IMR-90 (cell line): ENCODE results near the gene VPS54. TPM values are rescaled to one million over a fixed set of nuclear protein-coding genes. Genes with fewer than 3 reads are reported as not detected.

ENCODE experiments used
- ATAC-seq: fragments of 200-7000 bp; cut with Tn5 transposase; 2 replicates; pipeline ENCODE4 v1.9.1; 2020; ENCODE audit warnings: low read depth, mild to moderate bottlenecking, moderate library complexity
- BruUV-seq: library from RNA; stranded (reverse); fragments of 400-500 nt; replicated peaks from 2 replicates; lab custom pipeline; 2021; lab: Mats Ljungman, UMichigan
- CTCF ChIA-PET: fragments of 300-600 bp; formaldehyde crosslinking; extraction: SDS; loops from one replicate; lab custom pipeline; 2021; ENCODE audit warnings: antibody characterized with exemption; lab: Yijun Ruan, JAX
- POLR2A ChIA-PET: fragments of 300-600 bp; sonication (Branson Sonifier 250); formaldehyde crosslinking; loops from one replicate; lab custom pipeline; 2022; ENCODE audit warnings: antibody characterized with exemption; ENCODE audit not compliant: unreplicated experiment; lab: Charles Lee
- DNase-seq: peaks from one replicate; pipeline ENCODE4 v3.0.0; 2013
- H2AFZ ChIP-seq: replicated peaks from 2 replicates; pipeline ENCODE3; 2013; ENCODE audit warnings: low read length, mild to moderate bottlenecking; ENCODE audit not compliant: poor library complexity
- H2AK5ac ChIP-seq: 2 replicates; pipeline ENCODE4 v1.6.1; 2013; ENCODE audit warnings: low read depth, low read length, inconsistent platforms
- H2AK9ac ChIP-seq: replicated peaks from 2 replicates; pipeline ENCODE3; 2013; ENCODE audit warnings: mild to moderate bottlenecking, low read depth, low read length, moderate library complexity; ENCODE audit not compliant: poor library complexity
- H2BK120ac ChIP-seq: 2 replicates; pipeline ENCODE4 v1.6.1; 2013; ENCODE audit warnings: low read depth, low read length, inconsistent platforms
- H2BK15ac ChIP-seq: 3 replicates; pipeline ENCODE4 v1.6.1; 2013; ENCODE audit warnings: low read depth, low read length, inconsistent platforms
- H2BK20ac ChIP-seq: 2 replicates; pipeline ENCODE4 v1.6.1; 2013; ENCODE audit warnings: low read depth, mild to moderate bottlenecking, inconsistent platforms, low read length, moderate library complexity
- H2BK5ac ChIP-seq: 2 replicates; pipeline ENCODE4 v1.6.1; 2013; ENCODE audit warnings: mild to moderate bottlenecking, low read depth, low read length, inconsistent platforms; ENCODE audit not compliant: poor library complexity, severe bottlenecking
- H3K14ac ChIP-seq: replicated peaks from 2 replicates; pipeline ENCODE4 v1.6.1; 2013; ENCODE audit warnings: low read depth, low read length, inconsistent platforms
- H3K18ac ChIP-seq: 2 replicates; pipeline ENCODE4 v1.6.1; 2013; ENCODE audit warnings: low read depth, low read length, control low read depth
- H3K23ac ChIP-seq: 2 replicates; pipeline ENCODE4 v1.6.1; 2013; ENCODE audit warnings: low read depth, low read length, inconsistent platforms
- H3K27ac ChIP-seq: 2 replicates; pipeline ENCODE4 v1.5.1; 2013; ENCODE audit warnings: mild to moderate bottlenecking, control low read depth, low read length; ENCODE audit not compliant: insufficient read depth
- H3K27me3 ChIP-seq: 2 replicates; pipeline ENCODE4 v1.6.1; 2013; ENCODE audit warnings: low read length; ENCODE audit not compliant: control insufficient read depth, insufficient read depth
- H3K36me3 ChIP-seq: 2 replicates; pipeline ENCODE4 v1.6.1; 2013; ENCODE audit warnings: low read length, mixed read lengths; ENCODE audit not compliant: control insufficient read depth, insufficient read depth
- H3K4ac ChIP-seq: 2 replicates; pipeline ENCODE4 v1.6.1; 2013; ENCODE audit warnings: low read depth, low read length, inconsistent platforms
- H3K4me1 ChIP-seq: 2 replicates; pipeline ENCODE4 v1.6.1; 2013; ENCODE audit warnings: low read length, mixed read lengths; ENCODE audit not compliant: control insufficient read depth, insufficient read depth
- H3K4me2 ChIP-seq: 2 replicates; pipeline ENCODE4 v1.6.1; 2013; ENCODE audit warnings: low read depth, mild to moderate bottlenecking, control low read depth, low read length, moderate library complexity
- H3K4me3 ChIP-seq: 2 replicates; pipeline ENCODE4 v1.5.1; 2013; ENCODE audit warnings: low read depth, mild to moderate bottlenecking, control low read depth, low read length, moderate library complexity; ENCODE audit not compliant: insufficient read depth
- H3K56ac ChIP-seq: 2 replicates; pipeline ENCODE4 v1.6.1; 2013; ENCODE audit warnings: low read length, inconsistent platforms; ENCODE audit not compliant: insufficient read depth; ENCODE audit errors: extremely low read depth
- H3K79me1 ChIP-seq, 2 experiments: 2 replicates each; pipeline ENCODE4 v1.6.1; 2013; ENCODE audit warnings: low read length in 2 of 2, inconsistent platforms in 1 of 2, low read depth in 1 of 2
- H3K9ac ChIP-seq: 2 replicates; pipeline ENCODE4 v1.6.1; 2013; ENCODE audit warnings: low read depth, low read length, control low read depth
- H3K9me1 ChIP-seq: 2 replicates; pipeline ENCODE4 v1.6.1; 2013; ENCODE audit warnings: low read length, inconsistent platforms; ENCODE audit not compliant: insufficient read depth
- H3K9me3 ChIP-seq: 2 replicates; pipeline ENCODE4 v1.6.1; 2013; ENCODE audit warnings: low read length; ENCODE audit not compliant: control insufficient read depth, insufficient read depth
- H4K20me1 ChIP-seq: 2 replicates; pipeline ENCODE4 v1.6.1; 2013; ENCODE audit warnings: low read length, inconsistent platforms; ENCODE audit not compliant: insufficient read depth
- H4K5ac ChIP-seq: 2 replicates; pipeline ENCODE4 v1.6.1; 2013; ENCODE audit warnings: mild to moderate bottlenecking, low read depth, low read length, control low read depth
- H4K8ac ChIP-seq, 2 experiments: 2 replicates each; pipeline ENCODE4 v1.6.1; 2013; ENCODE audit warnings: low read depth in 2 of 2, low read length in 2 of 2, control low read depth in 1 of 2, inconsistent platforms in 1 of 2
- H4K91ac ChIP-seq: 2 replicates; pipeline ENCODE4 v1.6.1; 2013; ENCODE audit warnings: low read depth, low read length, inconsistent platforms; ENCODE audit not compliant: insufficient read depth
- MAFK ChIP-seq: IDR thresholded peaks from 2 replicates; pipeline ENCODE4 v1.6.1; 2012; ENCODE audit warnings: low read depth, low read length, improper control_type of control experiment
- NFE2L2 ChIP-seq: fragments of 150-350 bp; IDR thresholded peaks from 2 replicates; pipeline ENCODE4 v1.6.1; 2016; ENCODE audit warnings: low read depth, mild to moderate bottlenecking, low read length
- SMC3 ChIP-seq: fragments of 150-350 bp; IDR thresholded peaks from 2 replicates; pipeline ENCODE4 v1.6.1; 2016; ENCODE audit warnings: low read depth, mild to moderate bottlenecking, antibody characterized with exemption, low read length, moderate library complexity
- WGBS, 2 experiments: methylation state at CpG; one replicate each; pipeline versions ENCODE4 v1.1.5 to v1.1.7; 2013; ENCODE audit warnings: missing lambda C conversion rate in 2 of 2; ENCODE audit not compliant: insufficient read length in 1 of 2; ENCODE audit errors: extremely low coverage in 2 of 2; 5-methylcytosine and 5-hydroxymethylcytosine counted together
- dilution Hi-C: fragments of 300-500 bp; cut with HindIII; formaldehyde crosslinking; loops from one replicate; pipeline ENCODE4 v1.14.3; 2018; ENCODE audit warnings: low sequenced_read_pairs; ENCODE audit not compliant: unreplicated experiment
- in situ Hi-C: fragments of 300-500 bp; cut with MboI; formaldehyde crosslinking; loops from 3 replicates; pipeline ENCODE4 v1.14.3; 2019; ENCODE audit warnings: low sequenced_read_pairs, inconsistent platforms, mixed read lengths
- intact Hi-C: fragments of 100-400 bp; cut with micrococcal nuclease; formaldehyde crosslinking; loops from 2 replicates; pipeline ENCODE4 v1.10.0; 2022
- polyA plus RNA-seq, 3 experiments: library from polyadenylated mRNA; depleted of rRNA; stranded (reverse); fragments of >200 nt; gene quantifications; 2 replicates each; pipeline ENCODE4 v1.2.3, GENCODE V29; 2012; ENCODE audit warnings: low replicate concordance in 1 of 3
- total RNA-seq: library from RNA; depleted of rRNA; stranded (reverse); fragments of >200 nt; gene quantifications from 2 replicates; pipeline ENCODE4 v1.2.3, GENCODE V29; 2012

The VPS54 gene
- total and polyA plus RNA-seq, 2 of the 4 experiments (the other 2 are of a cell fraction): 7.1 to 18.1 TPM

DNA sequence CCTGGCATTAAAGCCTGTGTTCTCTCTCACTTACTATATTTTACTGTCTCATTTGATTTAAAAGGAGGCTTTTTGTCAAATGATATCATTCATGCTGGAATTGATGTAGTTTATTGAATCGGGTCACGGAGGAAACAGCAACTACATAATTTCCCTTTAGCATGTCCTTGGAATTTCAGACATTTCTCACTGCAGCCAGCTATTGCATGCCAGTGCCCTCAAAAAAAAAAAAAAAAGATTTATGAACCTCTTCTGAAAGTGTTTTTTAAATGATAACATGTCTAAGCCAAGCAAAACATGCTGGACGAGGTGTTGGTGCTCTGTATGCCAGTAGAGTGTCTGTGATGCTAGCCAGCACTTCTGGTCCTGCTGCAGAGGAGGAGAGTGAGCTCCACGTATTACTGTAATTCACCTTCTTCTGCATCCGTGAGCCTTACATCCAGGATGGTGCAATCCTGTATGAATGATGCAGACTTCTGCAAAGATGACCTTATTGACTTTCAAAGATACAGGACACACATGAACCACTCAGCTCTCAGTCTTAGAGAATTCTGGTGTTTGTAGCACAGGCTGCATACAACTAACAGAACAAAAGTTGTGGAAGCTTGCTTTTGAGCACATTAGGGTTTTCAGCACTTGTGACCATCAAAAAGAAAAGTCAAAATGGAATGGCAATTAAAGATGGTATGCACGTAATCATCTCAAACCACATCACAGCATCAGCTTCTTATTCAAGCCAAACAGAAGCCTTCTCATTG lies 146.5 kb downstream of the VPS54 start:
- Histone ChIP-seq H3K4ac (no peak overlapping the region), H4K8ac (no peak overlapping the region; a peak in 1 of 4 replicates), H3K4me1 (peaks cover 5% of the 10 kb centered on the region), H2AFZ (no peak overlapping the region), H2BK20ac (no peak overlapping the region), H3K23ac (no peak overlapping the region), H3K4me3 (no peak overlapping the region), H3K18ac (no peak overlapping the region), H2BK120ac (no peak overlapping the region), H3K9ac (no peak overlapping the region), H3K27me3 (no peaks in the 10 kb centered on the region), H3K9me3 (no peaks in the 10 kb centered on the region), H3K36me3 (peaks cover 14% of the 10 kb centered on the region), H3K56ac (no peak overlapping the region), H3K27ac (no peak overlapping the region), H3K4me2 (no peak overlapping the region), H3K79me1 (peaks cover 45 to 63% of the 10 kb centered on the region in 2 experiments), H2BK15ac (no peak overlapping the region), H2BK5ac (no peak overlapping the region), H2AK9ac (no peak overlapping the region), H3K9me1 (peaks cover 8% of the 10 kb centered on the region), H2AK5ac (no peak overlapping the region), H4K91ac (no peak overlapping the region), H4K20me1 (peaks cover 3% of the 10 kb centered on the region; the same call in 1 of the 2 replicates), H3K14ac (no peak overlapping the region), H4K5ac (no peak overlapping the region)
- ChIA-PET POLR2A (no interaction called here), CTCF (interaction anchor here (2.1 kb wide), 1 partner anchor 12 kb away, joined by 8 read pairs; no protein-coding TSS in a partner anchor)
- intact Hi-C loops: no loop called here
- dilution Hi-C loops: loop anchor here (25.0 kb wide), 1 partner anchor 185 kb away; no protein-coding TSS in a partner anchor
- in situ Hi-C loops: no loop called here
- no TSS peak for BruUV-seq
- TF ChIP-seq NFE2L2 (no peak), SMC3 (no peak), MAFK (no peak)
- no peak for DNase-seq
- peak; percentile 21; the same call in 1 of the 2 replicates for ATAC-seq
- WGBS, 2 experiments: 60% methylated on average over 1 of the region's 6 CpGs; no CpG with 5 or more reads in 1 of the 2 experiments
